Keratinocyte (primary cell): ENCODE data around the gene CPSF3. TPM values are rescaled to one million over a fixed set of nuclear protein-coding genes. Genes with fewer than 3 reads are reported as not detected.

Experiments
- DNase-seq: peaks from one replicate; pipeline ENCODE4 v3.0.0-alpha.2; 2011; ENCODE audit warnings: low read depth, missing footprints, low spot score
- FAIRE-seq: peaks from 2 replicates; lab custom pipeline; 2011; peaks lifted over from hg19 to GRCh38; lab: Jason Lieb, UNC
- H2AFZ ChIP-seq: 2 replicates; pipeline ENCODE4 v1.6.0; 2012; ENCODE audit warnings: low read length, control low read depth, inconsistent platforms; ENCODE audit not compliant: control insufficient read depth
- H3K27ac ChIP-seq: 2 replicates; pipeline ENCODE4 v1.5.1; 2011; ENCODE audit warnings: low read length; ENCODE audit not compliant: control insufficient read depth, insufficient read depth
- H3K27me3 ChIP-seq: 3 replicates; pipeline ENCODE4 v1.6.0; 2011; ENCODE audit warnings: low read length; ENCODE audit not compliant: control insufficient read depth, insufficient read depth; ENCODE audit errors: extremely low read depth
- H3K36me3 ChIP-seq, 2 experiments: 2 replicates in 1 of 2; 3 replicates in 1 of 2; pipeline ENCODE4 v1.5.1; 2011; ENCODE audit warnings: low read length in 2 of 2, mild to moderate bottlenecking in 1 of 2; ENCODE audit not compliant: control insufficient read depth in 2 of 2, insufficient read depth in 2 of 2; ENCODE audit errors: extremely low read depth in 1 of 2
- H3K4me1 ChIP-seq: 3 replicates; pipeline ENCODE4 v1.5.1; 2011; ENCODE audit warnings: low read length; ENCODE audit not compliant: control insufficient read depth, insufficient read depth; ENCODE audit errors: extremely low read depth
- H3K4me2 ChIP-seq: 3 replicates; pipeline ENCODE4 v1.6.0; 2011; ENCODE audit warnings: low read depth, low read length; ENCODE audit not compliant: control insufficient read depth, insufficient read depth; ENCODE audit errors: extremely low read depth
- H3K4me3 ChIP-seq, 3 experiments: fragments of 200-600 bp in 1 of 3; sonication (generic) in 1 of 3; 2 replicates in 2 of 3; 3 replicates in 1 of 3; pipeline ENCODE4 v1.5.1; 2011 to 2016; ENCODE audit warnings: low read length in 3 of 3, mild to moderate bottlenecking in 3 of 3, control low read depth in 2 of 3, inconsistent platforms in 1 of 3, low read depth in 1 of 3, mixed read lengths in 1 of 3, mixed run types in 1 of 3, moderate library complexity in 1 of 3; ENCODE audit not compliant: control insufficient read depth in 2 of 3, insufficient read depth in 2 of 3; ENCODE audit errors: extremely low read depth in 1 of 3
- H3K79me2 ChIP-seq: 2 replicates; pipeline ENCODE4 v1.6.0; 2012; ENCODE audit warnings: low read length; ENCODE audit not compliant: control insufficient read depth, insufficient read depth
- H3K9ac ChIP-seq: 3 replicates; pipeline ENCODE4 v1.6.0; 2011; ENCODE audit warnings: low read length; ENCODE audit not compliant: control insufficient read depth, insufficient read depth; ENCODE audit errors: extremely low read depth
- H3K9me1 ChIP-seq: 3 replicates; pipeline ENCODE4 v1.6.0; 2011; ENCODE audit warnings: low read length; ENCODE audit not compliant: control insufficient read depth, insufficient read depth; ENCODE audit errors: extremely low read depth
- H3K9me3 ChIP-seq: 2 replicates; pipeline ENCODE4 v1.5.1; 2012; ENCODE audit warnings: low read depth, low read length; ENCODE audit not compliant: control insufficient read depth
- H4K20me1 ChIP-seq: 3 replicates; pipeline ENCODE4 v1.6.0; 2011; ENCODE audit warnings: low read length; ENCODE audit not compliant: control insufficient read depth, insufficient read depth; ENCODE audit errors: extremely low read depth
- EZH2 ChIP-seq: IDR thresholded peaks from one replicate; pipeline ENCODE4 v1.6.1; 2012; ENCODE audit warnings: inconsistent platforms, mild to moderate bottlenecking, low read length, moderate library complexity
- dilution Hi-C: fragments of 300-500 bp; cut with MboI; formaldehyde crosslinking; loops from one replicate; pipeline ENCODE4 v1.7.0; 2020; ENCODE audit warnings: low sequenced_read_pairs; ENCODE audit not compliant: extremely low pct_ligation_motif_present
- polyA plus RNA-seq, 5 experiments: library from polyadenylated mRNA; depleted of rRNA in 3 of 5; stranded (reverse) in 3 of 5; stranded (forward) in 1 of 5; unstranded in 1 of 5; fragments of >200 nt; gene quantifications; 1 replicate in 1 of 5; 2 replicates in 3 of 5; 3 replicates in 1 of 5; pipeline versions ENCODE4 v1.2.1 to v1.2.3, GENCODE V29; 2011 to 2012; ENCODE audit warnings: missing spikeins in 2 of 5, low read depth in 1 of 5, low replicate concordance in 1 of 5
- TF ChIP-seq, protein P1 (sequence below), 3 experiments: IDR thresholded peaks in 1 of 3; conservative IDR thresholded peaks in 1 of 3; optimal IDR thresholded peaks in 1 of 3; 2 replicates in 2 of 3; 3 replicates in 1 of 3; pipeline versions ENCODE3 to v1.5.1; 2011; ENCODE audit warnings: low read length in 3 of 3, mild to moderate bottlenecking in 3 of 3, moderate library complexity in 2 of 3, control low read depth in 1 of 3, inconsistent platforms in 1 of 3; ENCODE audit not compliant: insufficient read depth in 2 of 3; ENCODE audit errors: extremely low read depth in 1 of 3

CPSF3 gene
- polyA plus RNA-seq, 1 donor (not counting 4 experiments of a cell fraction or from before 2014, with no cell fraction given): 31.1 TPM

DNA sequence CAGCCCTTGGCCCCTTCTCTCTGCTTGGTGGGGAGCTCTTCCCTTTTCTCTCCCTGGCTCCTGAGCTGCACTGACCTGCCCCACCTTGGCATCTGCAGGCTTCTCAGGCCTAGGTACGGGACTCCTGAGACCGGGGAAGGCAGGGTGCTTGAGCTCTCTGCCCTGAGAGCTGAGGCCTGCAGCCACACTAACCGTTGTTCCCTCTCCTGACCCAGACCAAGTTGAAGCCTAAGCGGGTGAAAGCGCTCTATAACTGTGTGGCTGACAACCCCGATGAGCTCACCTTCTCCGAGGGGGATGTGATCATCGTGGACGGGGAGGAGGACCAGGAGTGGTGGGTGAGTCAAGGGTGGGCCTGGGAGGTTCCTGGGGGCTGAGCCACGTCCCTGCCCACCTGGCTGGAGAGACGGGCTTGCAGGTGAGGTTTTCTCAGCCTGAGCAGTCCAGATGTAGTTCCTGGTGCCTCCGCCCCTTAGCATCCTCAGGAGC, 22.4 kb upstream of the CPSF3 start:
- no peak overlapping the region for H3K27ac ChIP-seq
- no peak overlapping the region for H3K9ac ChIP-seq
- H3K4me2 ChIP-seq: no peak overlapping the region
- no peak overlapping the region for H3K4me3 ChIP-seq
- FAIRE-seq (no peak), DNase-seq (no peak)
- dilution Hi-C loops: no loop called here
- no peaks in the 10 kb centered on the region for H4K20me1 ChIP-seq
- no peaks in the 10 kb centered on the region for H3K79me2 ChIP-seq
- peaks cover 31 to 34% of the 10 kb centered on the region in 2 experiments for H3K36me3 ChIP-seq
- H3K4me1 ChIP-seq: no peaks in the 10 kb centered on the region
- H2AFZ ChIP-seq: no peak overlapping the region
- H3K9me3 ChIP-seq: no peaks in the 10 kb centered on the region
- H3K27me3 ChIP-seq: no peaks in the 10 kb centered on the region
- TF ChIP-seq, protein P1, sequence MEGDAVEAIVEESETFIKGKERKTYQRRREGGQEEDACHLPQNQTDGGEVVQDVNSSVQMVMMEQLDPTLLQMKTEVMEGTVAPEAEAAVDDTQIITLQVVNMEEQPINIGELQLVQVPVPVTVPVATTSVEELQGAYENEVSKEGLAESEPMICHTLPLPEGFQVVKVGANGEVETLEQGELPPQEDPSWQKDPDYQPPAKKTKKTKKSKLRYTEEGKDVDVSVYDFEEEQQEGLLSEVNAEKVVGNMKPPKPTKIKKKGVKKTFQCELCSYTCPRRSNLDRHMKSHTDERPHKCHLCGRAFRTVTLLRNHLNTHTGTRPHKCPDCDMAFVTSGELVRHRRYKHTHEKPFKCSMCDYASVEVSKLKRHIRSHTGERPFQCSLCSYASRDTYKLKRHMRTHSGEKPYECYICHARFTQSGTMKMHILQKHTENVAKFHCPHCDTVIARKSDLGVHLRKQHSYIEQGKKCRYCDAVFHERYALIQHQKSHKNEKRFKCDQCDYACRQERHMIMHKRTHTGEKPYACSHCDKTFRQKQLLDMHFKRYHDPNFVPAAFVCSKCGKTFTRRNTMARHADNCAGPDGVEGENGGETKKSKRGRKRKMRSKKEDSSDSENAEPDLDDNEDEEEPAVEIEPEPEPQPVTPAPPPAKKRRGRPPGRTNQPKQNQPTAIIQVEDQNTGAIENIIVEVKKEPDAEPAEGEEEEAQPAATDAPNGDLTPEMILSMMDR (optimal IDR thresholded peaks at IDR 0.05 in 1 of 3, IDR thresholded peaks at IDR 0.05 in 1 of 3, conservative IDR thresholded peaks at IDR 0.05 in 1 of 3; ENCODE audit: extremely low read depth in 1 of 3, insufficient read depth in 2 of 3, low read length in 3 of 3): no peak
- TF ChIP-seq EZH2: no peak
- H3K9me1 ChIP-seq: no peaks in the 10 kb centered on the region

DNA sequence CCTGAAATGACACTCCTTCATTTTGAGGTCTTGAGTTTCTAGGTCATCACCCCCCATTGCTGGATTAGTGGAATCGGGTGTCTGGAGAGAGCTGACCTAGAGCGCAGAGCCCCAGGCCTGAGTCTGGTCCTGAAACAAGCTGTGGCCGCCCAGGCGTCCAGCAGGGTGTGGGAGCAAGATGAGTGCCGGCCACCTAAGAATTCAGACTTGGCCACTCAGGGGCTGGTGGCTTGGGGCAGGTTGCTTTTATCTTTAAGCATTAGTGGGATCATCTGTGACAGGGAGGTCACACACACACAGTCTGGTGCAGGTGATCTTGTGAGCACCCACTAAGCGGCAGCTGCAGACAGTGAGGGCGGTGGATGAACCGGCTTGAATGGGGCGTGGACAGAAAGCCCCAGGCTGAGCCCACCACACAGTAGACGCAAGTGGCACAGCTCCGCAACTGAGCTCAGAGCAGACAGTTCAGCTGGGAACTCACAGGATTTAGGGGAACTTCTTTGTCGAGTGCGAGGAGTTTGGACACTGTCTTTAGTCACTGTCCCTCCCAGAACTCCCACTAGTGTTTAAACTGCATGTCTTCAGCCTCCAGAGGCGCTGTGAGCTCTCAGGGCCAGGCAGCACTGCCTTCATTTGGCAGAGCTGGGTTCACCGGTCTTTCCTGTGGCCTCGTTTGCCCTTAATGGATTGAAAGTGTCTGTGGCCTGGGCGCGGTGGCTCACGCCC, 21.6 kb upstream of the CPSF3 start:
- H3K4me3 ChIP-seq: no peak overlapping the region
- dilution Hi-C loops: no loop called here
- H3K9me3 ChIP-seq: no peaks in the 10 kb centered on the region
- H3K27me3 ChIP-seq: no peaks in the 10 kb centered on the region
- H3K9me1 ChIP-seq: no peaks in the 10 kb centered on the region
- no peak overlapping the region for H3K27ac ChIP-seq
- no peak overlapping the region for H3K9ac ChIP-seq
- no peak overlapping the region for H3K4me2 ChIP-seq
- H4K20me1 ChIP-seq: no peaks in the 10 kb centered on the region
- DNase-seq (no peak), FAIRE-seq (no peak)
- peaks cover 32 to 34% of the 10 kb centered on the region in 2 experiments for H3K36me3 ChIP-seq
- H3K79me2 ChIP-seq: no peaks in the 10 kb centered on the region
- no peak overlapping the region for H2AFZ ChIP-seq
- TF ChIP-seq, protein P1 (optimal IDR thresholded peaks at IDR 0.05 in 1 of 3, IDR thresholded peaks at IDR 0.05 in 1 of 3, conservative IDR thresholded peaks at IDR 0.05 in 1 of 3; ENCODE audit: extremely low read depth in 1 of 3, insufficient read depth in 2 of 3, low read length in 3 of 3): no peak
- no peak for TF ChIP-seq EZH2
- H3K4me1 ChIP-seq: no peaks in the 10 kb centered on the region
